Testis (tissue), 3 donors: ENCODE data around the gene LRMDA. TPM values are rescaled to one million over a fixed set of nuclear protein-coding genes. Genes with fewer than 3 reads are reported as not detected.
A peak's percentile ranks its signal among the peaks of the same experiment; 100 is the strongest.

Experiments used
- DNase-seq: peaks from one replicate; pipeline ENCODE4 v3.0.0-alpha.2; 2019
- H3K27ac ChIP-seq, 2 donors: fragments of 200-600 bp; sonication (generic); one replicate each; pipeline ENCODE4 v1.5.1; 2019
- H3K27me3 ChIP-seq: fragments of 200-600 bp; sonication (generic); one replicate; pipeline ENCODE4 v1.5.1; 2019
- H3K36me3 ChIP-seq: fragments of 200-600 bp; sonication (generic); one replicate; pipeline ENCODE4 v1.5.1; 2017; ENCODE audit warnings: low read depth; ENCODE audit errors: missing control alignments
- H3K4me1 ChIP-seq: fragments of 200-600 bp; sonication (generic); one replicate; pipeline ENCODE4 v1.5.1; 2019
- H3K4me3 ChIP-seq, 2 donors: fragments of 200-600 bp; sonication (generic); one replicate each; pipeline ENCODE4 v1.5.1; 2017 to 2019
- H3K9me3 ChIP-seq: fragments of 200-600 bp; sonication (generic); one replicate; pipeline ENCODE4 v1.5.1; 2017
- CTCF ChIP-seq, 3 experiments: fragments of 450-650 bp in 2 of 3; fragments of 200-600 bp in 1 of 3; sonication (generic) in 1 of 3; IDR thresholded peaks; one replicate each; pipeline ENCODE4 v1.5.1; 2016 to 2019; ENCODE audit warnings: antibody characterized with exemption in 3 of 3, mild to moderate bottlenecking in 2 of 3, moderate library complexity in 1 of 3
- POLR2A ChIP-seq: fragments of 450-650 bp; IDR thresholded peaks from one replicate; pipeline ENCODE4 v1.6.1; 2017; ENCODE audit warnings: antibody characterized with exemption, mild to moderate bottlenecking, moderate library complexity
- WGBS, 2 donors: methylation state at CpG; one replicate each; pipeline ENCODE4 v1.1.5; 2018; 5-methylcytosine and 5-hydroxymethylcytosine counted together
- intact Hi-C: fragments of 100-400 bp; cut with DNase I; formaldehyde crosslinking; loops from one replicate; pipeline ENCODE4 v1.15.1; 2023; ENCODE audit warnings: low total_unique reads
- polyA plus RNA-seq: library from polyadenylated mRNA; stranded (reverse); fragments of 350-450 nt; fragmentation: Illumina TruSeq; extraction: RNeasy Lipid Tissue Mini Kit (QIAGEN cat#74804); gene quantifications from one replicate; pipeline ENCODE4 v1.2.3, GENCODE V29; 2014; ENCODE audit warnings: low read depth, low replicate concordance; ENCODE audit not compliant: insufficient read depth
- total RNA-seq, 2 donors: library from RNA; depleted of rRNA; stranded (reverse); fragments of >200 nt; gene quantifications; one replicate each; pipeline ENCODE4 v1.2.3, GENCODE V29; 2016

Gene LRMDA
- total and polyA plus RNA-seq, 3 donors from 2014 or later: 7.6 to 13.8 (median 10.6) TPM

DNA sequence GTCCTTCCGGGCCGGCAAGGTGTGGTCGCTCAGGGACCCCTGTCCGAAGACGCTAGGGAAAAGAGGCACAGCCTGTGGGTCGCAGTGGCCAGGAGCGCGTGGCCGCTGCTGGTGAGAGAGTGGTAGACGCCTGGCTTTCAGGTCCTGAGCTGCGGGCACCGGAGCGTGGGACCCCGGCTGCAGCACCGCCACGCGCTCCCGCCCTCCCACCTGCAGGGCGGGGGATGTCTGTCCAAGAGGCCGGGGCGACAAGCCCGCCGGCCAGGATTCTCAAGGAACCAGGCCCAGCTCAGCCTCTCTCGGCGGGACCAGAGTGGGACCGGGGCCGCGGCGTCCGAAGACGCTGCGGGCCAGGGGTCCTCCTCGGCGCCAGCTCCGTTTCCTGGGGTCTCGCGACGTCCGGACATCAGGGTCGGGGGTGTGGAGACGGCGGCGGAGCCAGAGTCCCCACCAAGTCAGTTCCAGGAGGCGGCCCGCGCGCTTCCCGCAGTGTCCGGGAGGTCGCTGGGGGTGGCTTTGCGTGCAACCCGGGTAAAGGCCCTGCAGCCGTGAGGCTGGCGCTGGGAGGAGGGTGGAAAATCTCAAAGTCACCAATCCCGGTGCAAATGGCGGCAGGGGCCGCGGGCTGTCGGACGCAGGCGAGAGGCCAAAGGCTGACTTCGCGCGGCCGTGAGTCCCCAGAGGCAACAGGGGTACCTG, 35.3 kb upstream of the LRMDA start:
- Histone ChIP-seq H3K27ac (peak overlapping the region; percentile 85), H3K4me1 (no peaks in the 10 kb centered on the region), H3K27me3 (no peaks in the 10 kb centered on the region), H3K36me3 (no peaks in the 10 kb centered on the region), H3K9me3 (no peaks in the 10 kb centered on the region), H3K4me3 (peak overlapping the region; percentile 35 to 78)
- TF ChIP-seq POLR2A (no peak), CTCF (IDR thresholded peaks at IDR 0.05) (no peak)
- intact Hi-C loops: no loop called here
- 38 to 44% methylated on average over 16 to 65 of the region's 65 CpGs for WGBS, 2 donors
- DNase-seq: no peak

- peak; percentile 25 for DNase-seq
- Histone ChIP-seq H3K27ac (peak overlapping the region; percentile 85), H3K9me3 (no peaks in the 10 kb centered on the region), H3K27me3 (no peaks in the 10 kb centered on the region), H3K4me3 (peak overlapping the region; percentile 35 to 78), H3K4me1 (no peaks in the 10 kb centered on the region), H3K36me3 (no peaks in the 10 kb centered on the region)
- 23 to 30% methylated on average over 18 to 69 of the region's 71 CpGs for WGBS, 2 donors
- TF ChIP-seq POLR2A: no peak
- no peak for TF ChIP-seq CTCF (IDR thresholded peaks at IDR 0.05)
- intact Hi-C loops: no loop called here
Measured at GRCh38 chr10:75396631-75397495, 34.6 kb upstream of the LRMDA start.

DNA sequence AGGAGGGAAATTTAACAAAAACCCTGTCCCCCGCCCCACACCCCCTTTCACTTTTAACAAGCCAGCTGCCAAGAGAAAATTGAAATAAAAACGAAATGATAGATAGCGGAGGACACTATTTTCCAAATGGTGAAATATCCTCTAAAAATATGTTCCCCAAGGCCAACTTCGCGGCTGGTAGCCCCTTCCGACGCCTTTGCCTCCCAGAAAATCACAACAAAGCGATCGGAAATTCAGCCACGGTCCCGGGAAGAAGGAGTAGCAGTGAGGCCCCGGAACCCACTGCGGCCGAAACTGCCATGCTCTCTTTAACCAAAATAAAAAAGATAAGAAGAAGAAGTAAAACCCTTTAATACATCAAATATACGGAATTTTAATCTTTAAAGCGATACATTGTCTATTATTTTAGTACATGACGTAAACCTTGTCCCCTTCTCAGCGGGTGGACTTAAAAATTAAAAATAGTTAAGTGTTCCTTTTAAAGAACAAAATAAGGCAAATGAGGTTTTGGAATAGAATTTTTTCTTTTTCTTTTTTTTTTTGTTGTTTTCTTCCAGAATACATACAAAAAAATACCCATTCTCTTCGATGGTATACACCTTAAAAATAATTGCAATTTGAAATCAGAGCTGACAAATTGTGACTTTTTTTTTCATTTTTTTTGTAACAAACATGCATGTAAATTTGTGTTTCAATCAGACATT, 33.8 kb upstream of the LRMDA start:
- WGBS, 2 donors: 41% methylated on average over 19 of the region's 19 CpGs
- TF ChIP-seq CTCF (IDR thresholded peaks at IDR 0.05): no peak
- Histone ChIP-seq H3K4me3 (peak overlapping the region; percentile 35 to 78), H3K4me1 (no peaks in the 10 kb centered on the region), H3K27me3 (no peaks in the 10 kb centered on the region), H3K27ac (peak overlapping the region; percentile 85 to 96), H3K9me3 (no peaks in the 10 kb centered on the region), H3K36me3 (no peaks in the 10 kb centered on the region)
- intact Hi-C loops: no loop called here
- no peak for DNase-seq

- Histone ChIP-seq H3K36me3 (no peaks in the 10 kb centered on the region), H3K4me3 (peak overlapping the region; percentile 78 to 83), H3K27ac (peak overlapping the region; percentile 85 to 96), H3K9me3 (no peaks in the 10 kb centered on the region), H3K27me3 (no peaks in the 10 kb centered on the region), H3K4me1 (no peaks in the 10 kb centered on the region)
- intact Hi-C loops: no loop called here
- peak; percentile 32 for DNase-seq
- WGBS, 2 donors: 25% methylated on average over 17 of the region's 17 CpGs
- TF ChIP-seq CTCF (IDR thresholded peaks at IDR 0.05) (peak in 2 of 3 experiments; percentile 6 to 20), POLR2A (no peak)
Measured at GRCh38 chr10:75398200-75398691, 33.2 kb upstream of the LRMDA start.
